Natural killer cell (primary cell): ENCODE data around the gene EPHA10. TPM values are rescaled to one million over a fixed set of nuclear protein-coding genes. Genes with fewer than 3 reads are reported as not detected.

Experiments
- ATAC-seq, 3 donors: fragments of 150-1000 bp in 2 of 3; fragments of 200-7000 bp in 1 of 3; cut with Tn5 transposase; 1 replicate in 1 of 3; 2 replicates in 2 of 3; pipeline ENCODE4 v1.10.0; 2021; ENCODE audit warnings: mild to moderate bottlenecking in 2 of 3, moderate library complexity in 2 of 3
- DNase-seq, 2 donors: peaks; one replicate each; pipeline versions ENCODE4 v3.0.0 to v3.0.0-alpha.2; 2013 to 2021; ENCODE audit warnings: mixed read lengths in 1 of 2
- H3K27ac ChIP-seq: one replicate; pipeline ENCODE4 v1.5.1; 2013; ENCODE audit warnings: mild to moderate bottlenecking, low read length
- H3K27me3 ChIP-seq: one replicate; pipeline ENCODE4 v1.6.1; 2013; ENCODE audit warnings: low read length; ENCODE audit not compliant: control insufficient read depth, insufficient read depth
- H3K36me3 ChIP-seq: one replicate; pipeline ENCODE4 v1.6.1; 2013; ENCODE audit warnings: low read length; ENCODE audit not compliant: control insufficient read depth, insufficient read depth
- H3K4me1 ChIP-seq: one replicate; pipeline ENCODE4 v1.6.1; 2013; ENCODE audit warnings: low read length; ENCODE audit not compliant: control insufficient read depth, insufficient read depth
- H3K4me3 ChIP-seq: one replicate; pipeline ENCODE4 v1.5.1; 2013; ENCODE audit warnings: low read length
- H3K9me3 ChIP-seq: one replicate; pipeline ENCODE4 v1.6.1; 2013; ENCODE audit warnings: low read length; ENCODE audit not compliant: control insufficient read depth, insufficient read depth
- H3K27ac Mint-ChIP-seq, 2 donors: one replicate each; pipeline ENCODE4 v1.8.0; 2022; ENCODE audit warnings: mild to moderate bottlenecking in 2 of 2, mixed read lengths in 2 of 2, moderate library complexity in 1 of 2
- H3K27me3 Mint-ChIP-seq, 2 donors: one replicate each; pipeline ENCODE4 v1.8.0; 2022; ENCODE audit warnings: low read depth in 2 of 2, mixed read lengths in 2 of 2
- H3K36me3 Mint-ChIP-seq: one replicate; pipeline ENCODE4 v1.8.0; 2022; ENCODE audit warnings: mixed read lengths
- H3K4me1 Mint-ChIP-seq, 2 donors: one replicate each; pipeline ENCODE4 v1.8.0; 2022; ENCODE audit warnings: mixed read lengths in 2 of 2
- H3K4me3 Mint-ChIP-seq: one replicate; pipeline ENCODE4 v1.8.0; 2022; ENCODE audit warnings: mild to moderate bottlenecking, moderate library complexity, mixed read lengths
- H3K9me3 Mint-ChIP-seq, 2 donors: one replicate each; pipeline ENCODE4 v1.8.0; 2022; ENCODE audit warnings: mixed read lengths in 2 of 2
- CTCF ChIP-seq: fragments of 200-600 bp; IDR thresholded peaks from one replicate; pipeline ENCODE4 v1.8.0; 2022; ENCODE audit warnings: antibody characterized with exemption
- WGBS: methylation state at CpG from one replicate; pipeline ENCODE4 v1.1.7; 2013; ENCODE audit warnings: missing lambda C conversion rate; ENCODE audit not compliant: insufficient coverage; 5-methylcytosine and 5-hydroxymethylcytosine counted together
- intact Hi-C: fragments of 100-400 bp; cut with micrococcal nuclease; formaldehyde crosslinking; loops from one replicate; pipeline ENCODE4 v1.14.2; 2022
- total RNA-seq, 4 donors: library from RNA; stranded (reverse); fragments of 120-200 nt in 1 of 4; gene quantifications; one replicate each; pipeline versions ENCODE4 v1.2.3 to v1.2.4, GENCODE V29; 2013 to 2022

Gene EPHA10
- total RNA-seq, 3 donors from 2014 or later (not counting 1 experiment from before 2014, with no cell fraction given) = not detected

GRCh38 chr1:37697090-37697489 is 67.8 kb downstream of the EPHA10 start:
- H3K9me3 Mint-ChIP-seq = no peaks in the 10 kb centered on the region
- DNase-seq (no peak), ATAC-seq (no peak)
- H3K36me3 ChIP-seq = peaks cover 3% of the 10 kb centered on the region
- no peaks in the 10 kb centered on the region for H3K27me3 ChIP-seq
- intact Hi-C loops = no loop called here
- 96% methylated on average over 2 of the region's 2 CpGs for WGBS
- peaks cover 0 to 7% of the 10 kb centered on the region in 2 donors for H3K4me1 Mint-ChIP-seq
- no peak for TF ChIP-seq CTCF
- H3K4me1 ChIP-seq = peaks cover 7% of the 10 kb centered on the region
- H3K27ac Mint-ChIP-seq = no peak overlapping the region
- no peak overlapping the region for H3K4me3 ChIP-seq
- no peak overlapping the region for H3K27ac ChIP-seq
- no peaks in the 10 kb centered on the region for H3K36me3 Mint-ChIP-seq
- no peak overlapping the region for H3K4me3 Mint-ChIP-seq
- no peaks in the 10 kb centered on the region for H3K9me3 ChIP-seq
- H3K27me3 Mint-ChIP-seq = no peaks in the 10 kb centered on the region

- H3K27ac ChIP-seq = no peak overlapping the region
- no peaks in the 10 kb centered on the region for H3K36me3 ChIP-seq
- H3K9me3 Mint-ChIP-seq = no peaks in the 10 kb centered on the region
- H3K4me3 Mint-ChIP-seq = peak overlapping the region; percentile 94
- ATAC-seq = no peak
- intact Hi-C loops = loop anchor here (1.0 to 5.0 kb wide), 4 partner anchors 98 to 319 kb away; partner anchors contain the start of genes GNL2 and UTP11
- H3K36me3 Mint-ChIP-seq = no peaks in the 10 kb centered on the region
- H3K27me3 ChIP-seq = no peaks in the 10 kb centered on the region
- no peak for DNase-seq
- 3% methylated on average over 16 of the region's 16 CpGs for WGBS
- peak overlapping the region; percentile 89 to 93 for H3K27ac Mint-ChIP-seq
- peaks cover 21 to 43% of the 10 kb centered on the region in 2 donors for H3K4me1 Mint-ChIP-seq
- no peaks in the 10 kb centered on the region for H3K9me3 ChIP-seq
- peak overlapping the region; percentile 86 for H3K4me3 ChIP-seq
- peaks cover 38% of the 10 kb centered on the region for H3K4me1 ChIP-seq
- no peak for TF ChIP-seq CTCF
- no peaks in the 10 kb centered on the region for H3K27me3 Mint-ChIP-seq
Observed at GRCh38 chr1:37692834-37693175, 72.1 kb downstream of the EPHA10 start.

GRCh38 chr1:37692078-37692833 is 72.7 kb downstream of the EPHA10 start, which contains the start of gene CDCA8:
Gene CDCA8, plus strand, starts transcription at chr1:37692516. Its CDS starts 175 bp downstream, at chr1:37692691.
- peak within 1 kb of the TSS; percentile 94 for H3K4me3 Mint-ChIP-seq
- no peaks in the 10 kb centered on the region for H3K9me3 ChIP-seq
- H3K36me3 ChIP-seq = no peaks in the 10 kb centered on the region
- no peaks in the 10 kb centered on the region for H3K36me3 Mint-ChIP-seq
- H3K4me1 ChIP-seq = peaks cover 38% of the 10 kb centered on the region
- peak within 1 kb of the TSS; percentile 60 for H3K27ac ChIP-seq
- H3K27ac Mint-ChIP-seq = peak within 1 kb of the TSS; percentile 89 to 93
- no peaks in the 10 kb centered on the region for H3K27me3 Mint-ChIP-seq
- H3K4me1 Mint-ChIP-seq = peaks cover 21 to 43% of the 10 kb centered on the region in 2 donors
- peak within 1 kb of the TSS; percentile 86 for H3K4me3 ChIP-seq
- intact Hi-C loops = loop anchor here (1.0 to 5.0 kb wide), 4 partner anchors 97 to 320 kb away; partner anchors contain the start of genes GNL2 and UTP11
- H3K9me3 Mint-ChIP-seq = no peaks in the 10 kb centered on the region
- no peaks in the 10 kb centered on the region for H3K27me3 ChIP-seq
- DNase-seq = peak; percentile 97 to 99
- peak; percentile 43 for TF ChIP-seq CTCF
- ATAC-seq = peak; percentile 90 to 96 (median 90)
- under 1% methylated on average over 54 of the region's 54 CpGs for WGBS
